ENCODE data around the gene LAMA5. TPM values are rescaled to one million over a fixed set of nuclear protein-coding genes. Genes with fewer than 3 reads are reported as not detected.

LAMA5 gene
- total RNA-seq, 2 donors from 2014 or later, result 170 to 272 TPM

DNA sequence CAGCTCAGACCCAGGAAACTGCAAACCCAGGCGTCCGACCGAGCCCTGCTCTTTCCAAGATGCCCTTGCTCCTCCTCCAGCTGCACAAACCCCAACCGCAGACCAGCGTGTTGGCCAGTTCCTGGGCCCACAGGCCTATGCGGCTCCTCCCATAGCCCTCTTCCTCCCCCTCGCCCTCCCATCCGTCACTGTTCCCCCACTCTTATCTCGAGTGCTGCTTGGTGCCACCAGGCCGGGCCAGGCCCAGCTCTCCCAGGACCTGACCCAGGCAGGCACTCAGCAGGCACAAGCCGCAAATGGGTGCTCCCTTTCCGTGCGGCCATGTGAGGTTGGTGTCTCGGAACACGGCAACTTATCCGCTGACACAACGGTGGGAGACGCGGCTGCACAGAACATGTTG lies 35.8 kb downstream of the LAMA5 start:
- Histone ChIP-seq H3K4me3 (no peak overlapping the region), H3K9me3 (no peaks in the 10 kb centered on the region), H3K27me3 (replicated peaks; ENCODE audit: insufficient read depth) (no peaks in the 10 kb centered on the region), H3K36me3 (peaks cover 6 to 20% of the 10 kb centered on the region in 2 donors), H3K27ac (no peak overlapping the region), H3K4me1 (replicated peaks) (no peaks in the 10 kb centered on the region)
- WGBS, result 94% methylated on average over 19 of the region's 19 CpGs
- no peak for DNase-seq (ENCODE audit: low spot score)
- intact Hi-C loops (cut with DNase I), result no loop called here
- TF ChIP-seq POLR2A (IDR thresholded peaks at IDR 0.05), result no peak
- TF ChIP-seq POLR2AphosphoS5 (IDR thresholded peaks at IDR 0.05), result no peak
- no peak for TF ChIP-seq CTCF (IDR thresholded peaks at IDR 0.05)

DNA sequence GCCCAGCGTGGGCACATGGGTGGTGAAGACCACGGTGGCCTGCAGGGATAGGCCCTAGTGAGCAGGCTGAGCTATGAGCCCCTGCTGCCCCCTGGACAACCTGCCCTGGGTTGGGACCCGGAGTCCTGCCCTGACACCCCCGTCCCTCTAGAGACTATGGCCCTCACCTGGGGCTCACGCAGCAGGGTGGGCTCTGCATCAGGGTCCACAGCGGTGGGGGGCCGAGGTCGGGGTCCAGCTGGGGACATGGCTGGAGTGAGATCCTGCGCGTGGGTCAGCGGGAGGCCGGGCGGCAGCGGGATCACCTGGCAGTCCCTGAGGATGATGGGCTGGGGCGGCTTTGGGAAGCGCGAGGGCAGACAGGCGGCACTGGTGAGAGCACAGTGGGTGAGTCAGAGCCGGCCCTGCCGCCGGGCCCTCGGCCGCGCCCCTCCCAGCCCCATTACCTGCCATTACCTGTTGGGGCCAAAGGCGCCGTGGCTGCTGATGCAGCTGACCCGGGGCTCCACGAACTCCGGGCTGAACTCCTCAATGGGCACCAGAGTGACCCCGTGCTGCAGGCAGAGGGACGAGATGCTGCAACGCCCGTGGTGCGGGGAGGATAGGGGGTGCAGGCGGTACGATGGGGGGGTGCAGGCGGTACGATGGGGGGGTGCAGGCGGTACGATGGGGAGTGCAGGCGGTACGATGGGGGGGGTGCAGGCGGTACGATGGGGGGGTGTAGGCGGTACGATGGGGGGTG lies 36.4 kb downstream of the LAMA5 start:
- WGBS, result 88% methylated on average over 39 of the region's 46 CpGs
- intact Hi-C loops (cut with DNase I), result no loop called here
- H3K27me3 ChIP-seq (replicated peaks; ENCODE audit: insufficient read depth), result no peaks in the 10 kb centered on the region

GRCh38 chr20:62329389-62330377 lies 37.4 kb downstream of the LAMA5 start:
- no peaks in the 10 kb centered on the region for H3K4me1 ChIP-seq (replicated peaks)
- intact Hi-C loops (cut with DNase I), result no loop called here
- peaks cover 0 to 20% of the 10 kb centered on the region in 2 donors for H3K36me3 ChIP-seq
- H3K4me3 ChIP-seq, result no peak overlapping the region
- TF ChIP-seq CTCF (IDR thresholded peaks at IDR 0.05), result no peak
- TF ChIP-seq POLR2AphosphoS5 (IDR thresholded peaks at IDR 0.05), result no peak
- H3K27me3 ChIP-seq (replicated peaks; ENCODE audit: insufficient read depth), result no peaks in the 10 kb centered on the region
- DNase-seq (ENCODE audit: low spot score), result no peak
- H3K9me3 ChIP-seq, result no peaks in the 10 kb centered on the region
- H3K27ac ChIP-seq, result no peak overlapping the region
- WGBS, result 94% methylated on average over 36 of the region's 37 CpGs

More for the DNA sequence above, 36.4 kb downstream of the LAMA5 start:
- H3K36me3 ChIP-seq, result peaks cover 6 to 20% of the 10 kb centered on the region in 2 donors
- TF ChIP-seq POLR2AphosphoS5 (IDR thresholded peaks at IDR 0.05) (no peak), POLR2A (IDR thresholded peaks at IDR 0.05) (no peak), CTCF (IDR thresholded peaks at IDR 0.05) (no peak)
- H3K27ac ChIP-seq, result no peak overlapping the region
- no peaks in the 10 kb centered on the region for H3K4me1 ChIP-seq (replicated peaks)
- no peak overlapping the region for H3K4me3 ChIP-seq
- H3K9me3 ChIP-seq, result no peaks in the 10 kb centered on the region
- DNase-seq (ENCODE audit: low spot score), result no peak

GRCh38 chr20:62328684-62329388 lies 38.3 kb downstream of the LAMA5 start:
- Histone ChIP-seq H3K27me3 (replicated peaks; ENCODE audit: insufficient read depth) (no peaks in the 10 kb centered on the region), H3K4me1 (replicated peaks) (no peaks in the 10 kb centered on the region), H3K9me3 (no peaks in the 10 kb centered on the region), H3K4me3 (no peak overlapping the region), H3K27ac (no peak overlapping the region), H3K36me3 (peaks cover 0 to 20% of the 10 kb centered on the region in 2 donors)
- TF ChIP-seq POLR2A (IDR thresholded peaks at IDR 0.05) (no peak), POLR2AphosphoS5 (IDR thresholded peaks at IDR 0.05) (no peak), CTCF (IDR thresholded peaks at IDR 0.05) (no peak)
- intact Hi-C loops (cut with DNase I), result no loop called here
- DNase-seq (ENCODE audit: low spot score), result no peak
- 90% methylated on average over 26 of the region's 26 CpGs for WGBS

Data from prostate gland (tissue), 2 donors.